OCI-LY1 (cell line): ENCODE measurements around the gene MCF2L.

ENCODE experiments used
- H2AFZ ChIP-seq: fragments of 200-600 bp; sonication (generic), shearing (Covaris generic); 2 replicates; pipeline ENCODE4 v1.6.0; 2014; ENCODE audit warnings: antibody characterized with exemption, mild to moderate bottlenecking, low read length
- H3F3A ChIP-seq: fragments of 200-600 bp; sonication (generic), shearing (Covaris generic); 2 replicates; pipeline ENCODE4 v1.6.0; 2014; ENCODE audit warnings: mild to moderate bottlenecking, antibody characterized with exemption, low read length, moderate library complexity; ENCODE audit not compliant: insufficient read depth
- H3K27ac ChIP-seq: fragments of 200-600 bp; sonication (generic); 2 replicates; pipeline ENCODE4 v1.5.1; 2014; ENCODE audit warnings: low read length, mixed run types, mild to moderate bottlenecking, low read depth; ENCODE audit not compliant: poor library complexity, severe bottlenecking
- H3K27me3 ChIP-seq: fragments of 200-600 bp; sonication (generic); 2 replicates; pipeline ENCODE4 v1.6.0; 2014; ENCODE audit warnings: antibody characterized with exemption, mild to moderate bottlenecking, low read length, moderate library complexity; ENCODE audit not compliant: insufficient read depth
- H3K36me3 ChIP-seq: fragments of 200-600 bp; sonication (generic); 2 replicates; pipeline ENCODE4 v1.6.1; 2014; ENCODE audit warnings: mild to moderate bottlenecking, antibody characterized with exemption, low read length, moderate library complexity, mixed read lengths; ENCODE audit not compliant: insufficient read depth
- H3K4me1 ChIP-seq: fragments of 200-600 bp; sonication (generic); 2 replicates; pipeline ENCODE4 v1.5.1; 2014; ENCODE audit warnings: mild to moderate bottlenecking, low read length, moderate library complexity; ENCODE audit not compliant: insufficient read depth, severe bottlenecking
- H3K4me2 ChIP-seq: fragments of 200-600 bp; sonication (generic), shearing (Covaris generic); 2 replicates; pipeline ENCODE4 v1.6.1; 2014; ENCODE audit warnings: low read length
- H3K4me3 ChIP-seq: fragments of 200-600 bp; sonication (generic); 2 replicates; pipeline ENCODE4 v1.5.1; 2014; ENCODE audit warnings: low read length, low read depth, mild to moderate bottlenecking, mixed read lengths; ENCODE audit not compliant: poor library complexity, severe bottlenecking
- H3K79me2 ChIP-seq: fragments of 200-600 bp; shearing (Covaris generic); 2 replicates; pipeline ENCODE4 v1.6.1; 2016; ENCODE audit warnings: mixed run types, low read length, mixed read lengths; ENCODE audit not compliant: insufficient read depth
- H3K9ac ChIP-seq: fragments of 200-600 bp; sonication (generic), shearing (Covaris generic); 2 replicates; pipeline ENCODE4 v1.6.1; 2014; ENCODE audit warnings: mild to moderate bottlenecking, low read length, mixed read lengths
- H3K9me2 ChIP-seq: fragments of 200-600 bp; sonication (generic), shearing (Covaris generic); 2 replicates; pipeline ENCODE4 v1.6.1; 2014; ENCODE audit warnings: low read depth, mild to moderate bottlenecking, low read length, mixed read lengths
- H3K9me3 ChIP-seq: fragments of 200-600 bp; shearing (Covaris generic); 2 replicates; pipeline ENCODE4 v1.6.1; 2014; ENCODE audit warnings: low read length, mixed read lengths
- H4K20me1 ChIP-seq: fragments of 200-600 bp; sonication (generic), shearing (Covaris generic); 2 replicates; pipeline ENCODE4 v1.6.0; 2016; ENCODE audit warnings: mild to moderate bottlenecking, low read length; ENCODE audit not compliant: insufficient read depth
- CTCF ChIP-seq: fragments of 200-600 bp; sonication (generic), shearing (Covaris generic); IDR thresholded peaks from 2 replicates; pipeline ENCODE4 v1.5.1; 2017; ENCODE audit warnings: mild to moderate bottlenecking, antibody characterized with exemption, low read length, moderate library complexity, mixed read lengths
- EZH2 ChIP-seq: fragments of 200-600 bp; sonication (generic), shearing (Covaris generic); IDR thresholded peaks from 2 replicates; pipeline ENCODE4 v1.8.0; 2017; ENCODE audit warnings: borderline replicate concordance, mixed run types, mild to moderate bottlenecking, antibody characterized with exemption, low read length, moderate library complexity, mixed read lengths

Gene MCF2L

DNA sequence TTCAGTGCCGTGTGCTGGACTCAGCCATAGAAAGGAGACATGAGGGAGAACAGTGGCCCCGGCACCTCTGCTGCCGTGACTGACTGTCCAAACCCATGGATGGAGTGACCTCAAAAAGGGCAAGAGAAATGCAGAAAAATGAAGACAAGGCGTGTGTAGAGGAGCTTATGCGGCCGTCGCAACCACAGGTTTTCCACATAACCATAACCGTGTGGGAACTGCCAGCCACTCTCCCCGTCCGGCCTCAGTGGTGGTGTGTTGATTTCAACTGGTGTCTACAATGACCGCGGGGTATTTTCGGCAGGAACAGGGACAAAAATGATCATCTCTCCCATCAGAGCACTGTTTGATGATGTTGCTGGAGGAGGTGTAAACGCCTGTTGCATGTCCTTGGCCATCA lies 93.7 kb downstream of the MCF2L start:
- H3K79me2 ChIP-seq: no peaks in the 10 kb centered on the region
- H3K9me2 ChIP-seq: no peaks in the 10 kb centered on the region
- no peaks in the 10 kb centered on the region for H3K4me1 ChIP-seq
- no peaks in the 10 kb centered on the region for H3K36me3 ChIP-seq
- 0 out of 2 replicates have a peak, but pooled peaks cover 2% of the 10 kb centered on the region for H3K9me3 ChIP-seq
- H3K9ac ChIP-seq: no peak overlapping the region
- no peak overlapping the region for H3K4me2 ChIP-seq
- no peaks in the 10 kb centered on the region for H3F3A ChIP-seq
- no peak for TF ChIP-seq EZH2
- no peak for TF ChIP-seq CTCF
- no peaks in the 10 kb centered on the region; the same call in 1 of the 2 replicates for H3K27me3 ChIP-seq
- no peaks in the 10 kb centered on the region for H4K20me1 ChIP-seq
- H2AFZ ChIP-seq: no peak overlapping the region
- no peak overlapping the region for H3K4me3 ChIP-seq
- H3K27ac ChIP-seq: no peak overlapping the region

DNA sequence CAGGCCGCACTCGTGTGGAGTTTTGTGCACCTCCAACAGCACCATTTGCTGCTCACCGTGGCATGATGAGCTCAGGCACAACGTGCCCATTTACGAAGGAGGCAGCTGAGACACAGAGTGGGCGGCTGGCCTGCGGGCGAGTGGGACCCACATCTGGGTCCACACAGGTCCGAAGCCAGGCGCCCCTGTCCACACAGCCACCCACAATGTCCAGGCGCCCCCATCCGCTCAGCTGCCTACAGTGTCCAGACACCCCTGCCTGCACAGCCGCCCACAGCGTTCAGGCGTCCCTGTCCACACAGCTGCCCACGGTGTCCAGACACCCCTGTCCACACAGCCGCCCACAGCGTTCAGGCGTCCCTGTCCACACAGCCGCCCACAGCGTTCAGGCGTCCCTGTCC lies 94.1 kb downstream of the MCF2L start:
- no peaks in the 10 kb centered on the region for H3K79me2 ChIP-seq
- no peaks in the 10 kb centered on the region for H4K20me1 ChIP-seq
- no peaks in the 10 kb centered on the region for H3K9me2 ChIP-seq
- H3K36me3 ChIP-seq: no peaks in the 10 kb centered on the region
- H3K27me3 ChIP-seq: no peaks in the 10 kb centered on the region; the same call in 1 of the 2 replicates
- H3K4me2 ChIP-seq: no peak overlapping the region
- H3F3A ChIP-seq: no peaks in the 10 kb centered on the region
- H3K4me1 ChIP-seq: no peaks in the 10 kb centered on the region
- H2AFZ ChIP-seq: no peak overlapping the region
- H3K9ac ChIP-seq: no peak overlapping the region
- H3K9me3 ChIP-seq: 0 out of 2 replicates have a peak, but pooled peaks cover under 1% of the 10 kb centered on the region
- H3K27ac ChIP-seq: no peak overlapping the region
- TF ChIP-seq EZH2: no peak
- TF ChIP-seq CTCF: no peak
- no peak overlapping the region for H3K4me3 ChIP-seq

- Histone ChIP-seq H3K36me3 (no peaks in the 10 kb centered on the region), H3K4me2 (no peak overlapping the region), H3K9me3 (no peaks in the 10 kb centered on the region), H3K79me2 (no peaks in the 10 kb centered on the region), H3F3A (no peaks in the 10 kb centered on the region), H3K9ac (no peak overlapping the region), H3K27me3 (no peaks in the 10 kb centered on the region; the same call in 1 of the 2 replicates), H3K27ac (no peak overlapping the region), H4K20me1 (no peaks in the 10 kb centered on the region), H3K4me1 (no peaks in the 10 kb centered on the region), H2AFZ (no peak overlapping the region), H3K9me2 (no peaks in the 10 kb centered on the region), H3K4me3 (no peak overlapping the region)
- TF ChIP-seq EZH2 (no peak), CTCF (no peak)
Measured at GRCh38 chr13:113064000-113064533, 95.1 kb downstream of the MCF2L start.
